GM23338 (cell line): ENCODE results near the gene SNX22. TPM values are rescaled to one million over a fixed set of nuclear protein-coding genes. Genes with fewer than 3 reads are reported as not detected.

Experiments
- ATAC-seq: fragments of 200-7000 bp; cut with Tn5 transposase; 3 replicates; pipeline ENCODE4 v1.9.1; 2020
- DNase-seq: peaks from one replicate; pipeline ENCODE4 v3.0.0-alpha.2; 2015; ENCODE audit warnings: low spot score
- H2AFZ ChIP-seq: fragments of 200-600 bp; sonication (generic); 2 replicates; pipeline ENCODE4 v1.8.0; 2016; ENCODE audit warnings: antibody characterized with exemption, mild to moderate bottlenecking, moderate library complexity
- H3F3A ChIP-seq: fragments of 200-600 bp; sonication (generic); replicated peaks from 2 replicates; pipeline ENCODE4 v1.8.0; 2017; ENCODE audit warnings: antibody characterized with exemption, mixed run types, low read depth
- H3K27ac ChIP-seq: fragments of 200-600 bp; sonication (generic); 2 replicates; pipeline ENCODE4 v1.6.1; 2016; ENCODE audit warnings: low read depth
- H3K27me3 ChIP-seq: fragments of 200-600 bp; sonication (generic); 2 replicates; pipeline ENCODE4 v1.8.0; 2016; ENCODE audit warnings: mild to moderate bottlenecking, mixed run types, moderate library complexity; ENCODE audit not compliant: insufficient read depth
- H3K36me3 ChIP-seq: fragments of 200-600 bp; sonication (generic); 2 replicates; pipeline ENCODE4 v1.8.0; 2016; ENCODE audit warnings: mild to moderate bottlenecking; ENCODE audit not compliant: insufficient read depth
- H3K4me1 ChIP-seq: fragments of 200-600 bp; sonication (generic); 2 replicates; pipeline ENCODE4 v1.8.0; 2016; ENCODE audit warnings: mild to moderate bottlenecking, moderate library complexity; ENCODE audit not compliant: insufficient read depth
- H3K4me2 ChIP-seq: fragments of 200-600 bp; sonication (generic); 2 replicates; pipeline ENCODE4 v1.7.1; 2017; ENCODE audit warnings: mixed run types
- H3K4me3 ChIP-seq: fragments of 200-600 bp; sonication (generic); 2 replicates; pipeline ENCODE4 v1.6.1; 2016; ENCODE audit warnings: mixed run types
- H3K79me2 ChIP-seq: fragments of 200-600 bp; sonication (generic); replicated peaks from 2 replicates; pipeline ENCODE4 v1.8.0; 2017; ENCODE audit warnings: mild to moderate bottlenecking; ENCODE audit not compliant: insufficient read depth
- H3K9me2 ChIP-seq: fragments of 200-600 bp; sonication (generic); 2 replicates; pipeline ENCODE4 v1.8.0; 2017; ENCODE audit not compliant: insufficient read depth
- H4K20me1 ChIP-seq: fragments of 200-600 bp; sonication (generic); replicated peaks from 2 replicates; pipeline ENCODE4 v1.8.0; 2017; ENCODE audit warnings: mild to moderate bottlenecking; ENCODE audit not compliant: insufficient read depth
- H3K27ac Mint-ChIP-seq: 2 replicates; pipeline ENCODE4 v1.8.0; 2020; ENCODE audit warnings: inconsistent platforms, mild to moderate bottlenecking, moderate library complexity, mixed read lengths
- H3K27me3 Mint-ChIP-seq: 3 replicates; pipeline ENCODE4 v1.8.0; 2022; ENCODE audit warnings: low read depth, mild to moderate bottlenecking, moderate library complexity, mixed read lengths, inconsistent platforms; ENCODE audit not compliant: insufficient read depth, poor library complexity
- H3K36me3 Mint-ChIP-seq: 3 replicates; pipeline ENCODE4 v1.8.0; 2021; ENCODE audit warnings: low read depth, mild to moderate bottlenecking, inconsistent platforms, moderate library complexity, mixed read lengths
- H3K4me1 Mint-ChIP-seq: 3 replicates; pipeline ENCODE4 v1.8.0; 2020; ENCODE audit warnings: mild to moderate bottlenecking, inconsistent platforms, mixed read lengths
- H3K4me3 Mint-ChIP-seq: 3 replicates; pipeline ENCODE4 v1.8.0; 2021; ENCODE audit warnings: moderate library complexity, mild to moderate bottlenecking, inconsistent platforms, mixed read lengths
- H3K9me3 Mint-ChIP-seq: 3 replicates; pipeline ENCODE4 v1.8.0; 2020; ENCODE audit warnings: moderate library complexity, mild to moderate bottlenecking, inconsistent platforms, mixed read lengths
- CTCF ChIP-seq, 2 experiments: fragments of 200-600 bp in 1 of 2; sonication (generic) in 1 of 2; conservative IDR thresholded peaks; 2 replicates each; pipeline versions ENCODE4 v1.5.1 to v1.6.1; 2016 to 2017; ENCODE audit warnings: antibody characterized with exemption in 2 of 2, low read depth in 2 of 2, mild to moderate bottlenecking in 2 of 2, moderate library complexity in 1 of 2
- EZH2phosphoT487 ChIP-seq: fragments of 200-600 bp; sonication (generic); IDR thresholded peaks from one replicate; pipeline ENCODE4 v1.8.1; 2018; ENCODE audit warnings: antibody characterized with exemption; ENCODE audit not compliant: unreplicated experiment
- JUNB ChIP-seq: IDR thresholded peaks from one replicate; pipeline ENCODE4 v1.6.1; 2016; ENCODE audit warnings: antibody characterized with exemption; ENCODE audit not compliant: unreplicated experiment
- POLR2AphosphoS5 ChIP-seq: IDR thresholded peaks from 2 replicates; pipeline ENCODE4 v1.6.1; 2016; ENCODE audit warnings: antibody characterized with exemption, low read depth
- REST ChIP-seq: IDR thresholded peaks from one replicate; pipeline ENCODE4 v1.6.1; 2018; ENCODE audit warnings: antibody characterized with exemption; ENCODE audit not compliant: unreplicated experiment
- STAT1 ChIP-seq: IDR thresholded peaks from one replicate; pipeline ENCODE4 v1.6.1; 2016; ENCODE audit warnings: antibody characterized with exemption; ENCODE audit not compliant: unreplicated experiment
- ZNF462 ChIP-seq: fragments of 250-450 bp; sonication (Bioruptor Pico); IDR thresholded peaks from 2 replicates; pipeline ENCODE4 v1.5.0; 2020; ENCODE audit warnings: mild to moderate bottlenecking, moderate library complexity
- polyA plus RNA-seq: library from polyadenylated mRNA; unstranded; fragments of >200 nt; fragmentation: Nextera tagmentation; extraction: Ambion mirVana; gene quantifications from 2 replicates; pipeline ENCODE4 v1.2.1, GENCODE V29; 2016
- total RNA-seq: library from RNA; depleted of rRNA; stranded (reverse); fragments of >200 nt; shearing (Covaris generic); gene quantifications from 2 replicates; pipeline ENCODE4 v1.2.3, GENCODE V29; 2014

Gene SNX22
- total and polyA plus RNA-seq, 2 experiments from 2014 or later: 3.7 to 5.7 TPM

GRCh38 chr15:64141798-64142512 lies 9.6 kb upstream of the SNX22 start:
- Histone ChIP-seq H3K4me2 (no peak overlapping the region), H4K20me1 (no peaks in the 10 kb centered on the region; the same call in 1 of the 2 replicates), H3K4me3 (no peak overlapping the region), H3F3A (no peaks in the 10 kb centered on the region), H3K27me3 (no peaks in the 10 kb centered on the region), H3K79me2 (no peaks in the 10 kb centered on the region), H3K36me3 (no peaks in the 10 kb centered on the region), H3K4me1 (peaks cover 3% of the 10 kb centered on the region; the same call in 1 of the 2 replicates), H3K9me2 (no peaks in the 10 kb centered on the region), H2AFZ (no peak overlapping the region), H3K27ac (0 out of 2 replicates have a peak overlapping the region, but pooled peaks have one; percentile 15)
- Mint-ChIP-seq H3K4me3 (no peak overlapping the region), H3K27ac (peak overlapping the region; percentile 48), H3K4me1 (peaks cover 4% of the 10 kb centered on the region; the same call in 2 of the 3 replicates), H3K36me3 (peaks cover 10% of the 10 kb centered on the region), H3K27me3 (peaks cover 6% of the 10 kb centered on the region), H3K9me3 (no peaks in the 10 kb centered on the region; the same call in 2 of the 3 replicates)
- ATAC-seq (no peak), DNase-seq (no peak)
- TF ChIP-seq ZNF462 (CRISPR knock-in tag) (no peak), STAT1 (no peak), REST (no peak), POLR2AphosphoS5 (no peak), EZH2phosphoT487 (no peak), CTCF (conservative IDR thresholded peaks at IDR 0.05; ENCODE audit: low read depth in 2 of 2) (no peak), JUNB (no peak)
